B cell (primary cell): Measurements from ENCODE around the gene FCN1. TPM values are rescaled to one million over a fixed set of nuclear protein-coding genes. Genes with fewer than 3 reads are reported as not detected.

Experiments
- ATAC-seq: fragments of 200-7000 bp; cut with Tn5 transposase; one replicate; pipeline ENCODE4 v1.10.0; 2021; ENCODE audit warnings: low read depth, mild to moderate bottlenecking, moderate number of reproducible peaks, moderate library complexity
- CTCF ChIA-PET: fragments of 350-600 bp; sonication (Branson Sonifier 250); formaldehyde crosslinking; loops from one replicate; lab custom pipeline; 2021; ENCODE audit warnings: antibody characterized with exemption, inconsistent platforms; lab: Charles Lee
- POLR2A ChIA-PET: fragments of 350-600 bp; sonication (Branson Sonifier 250); formaldehyde crosslinking; loops from one replicate; lab custom pipeline; 2021; ENCODE audit warnings: antibody characterized with exemption; lab: Charles Lee
- DNase-seq: peaks from one replicate; pipeline ENCODE4 v3.0.0; 2013
- H2AFZ ChIP-seq: 2 replicates; pipeline ENCODE4 v1.6.1; 2012; ENCODE audit warnings: mild to moderate bottlenecking, low read depth, low read length; ENCODE audit not compliant: insufficient read depth, poor library complexity, severe bottlenecking
- H3K27ac ChIP-seq, 2 donors: 1 replicate in 1 of 2; 2 replicates in 1 of 2; pipeline ENCODE4 v1.5.1; 2012 to 2013; ENCODE audit warnings: low read length in 2 of 2, mild to moderate bottlenecking in 2 of 2, moderate library complexity in 1 of 2
- H3K27me3 ChIP-seq, 4 experiments: fragments of 200-600 bp in 1 of 4; sonication (generic) in 1 of 4; replicated peaks in 1 of 4; 1 replicate in 2 of 4; 2 replicates in 2 of 4; pipeline versions ENCODE4 v1.6.1 to v1.7.0; 2013 to 2016; ENCODE audit warnings: low read length in 3 of 4, mild to moderate bottlenecking in 2 of 4, mixed read lengths in 1 of 4, moderate library complexity in 1 of 4; ENCODE audit not compliant: insufficient read depth in 4 of 4, control insufficient read depth in 3 of 4; ENCODE audit errors: control extremely low read depth in 1 of 4
- H3K36me3 ChIP-seq, 2 experiments: replicated peaks in 1 of 2; 1 replicate in 1 of 2; 2 replicates in 1 of 2; pipeline versions ENCODE4 v1.6.1 to v1.7.1; 2013; ENCODE audit warnings: low read length in 1 of 2; ENCODE audit not compliant: insufficient read depth in 2 of 2, control insufficient read depth in 1 of 2; ENCODE audit errors: control extremely low read depth in 1 of 2, extremely low read depth in 1 of 2
- H3K4me1 ChIP-seq, 2 donors: fragments of 200-600 bp in 1 of 2; sonication (generic) in 1 of 2; 1 replicate in 1 of 2; 2 replicates in 1 of 2; pipeline versions ENCODE4 v1.5.1 to v1.6.1; 2013 to 2017; ENCODE audit warnings: low read length in 2 of 2; ENCODE audit not compliant: control insufficient read depth in 2 of 2, insufficient read depth in 2 of 2
- H3K4me2 ChIP-seq: replicated peaks from 2 replicates; pipeline ENCODE3; 2012; ENCODE audit warnings: mild to moderate bottlenecking, low read depth, low read length; ENCODE audit not compliant: poor library complexity, severe bottlenecking
- H3K4me3 ChIP-seq, 5 experiments: fragments of 200-600 bp in 1 of 5; sonication (generic) in 1 of 5; 1 replicate in 3 of 5; 2 replicates in 2 of 5; pipeline versions ENCODE4 v1.5.1 to v1.7.0; 2011 to 2016; ENCODE audit warnings: low read length in 4 of 5, mild to moderate bottlenecking in 4 of 5, low read depth in 2 of 5, control low read depth in 1 of 5, moderate library complexity in 1 of 5; ENCODE audit not compliant: insufficient read depth in 1 of 5; ENCODE audit errors: control extremely low read depth in 1 of 5, extremely low read depth in 1 of 5
- H3K79me2 ChIP-seq: fragments of 200-600 bp; sonication (generic); one replicate; pipeline ENCODE4 v1.6.0; 2016; ENCODE audit warnings: low read length; ENCODE audit not compliant: control insufficient read depth, insufficient read depth
- H3K9ac ChIP-seq: fragments of 200-600 bp; sonication (generic); 2 replicates; pipeline ENCODE4 v1.6.1; 2017; ENCODE audit warnings: mild to moderate bottlenecking, low read length, moderate library complexity
- H3K9me3 ChIP-seq, 3 donors: one replicate each; pipeline versions ENCODE4 v1.6.1 to v1.7.1; 2013; ENCODE audit warnings: low read length in 2 of 3; ENCODE audit not compliant: control insufficient read depth in 2 of 3, insufficient read depth in 1 of 3; ENCODE audit errors: control extremely low read depth in 1 of 3
- H4K20me1 ChIP-seq: 2 replicates; pipeline ENCODE4 v1.6.0; 2012; ENCODE audit warnings: mild to moderate bottlenecking, low read length; ENCODE audit not compliant: insufficient read depth, control insufficient read depth, poor library complexity, severe bottlenecking
- H3K27ac Mint-ChIP-seq: one replicate; pipeline ENCODE4 v1.8.0; 2021; ENCODE audit warnings: mixed read lengths
- H3K27me3 Mint-ChIP-seq: one replicate; pipeline ENCODE4 v1.8.0; 2021; ENCODE audit warnings: mixed read lengths
- H3K4me1 Mint-ChIP-seq: one replicate; pipeline ENCODE4 v1.8.0; 2021; ENCODE audit warnings: mixed read lengths
- H3K4me3 Mint-ChIP-seq: one replicate; pipeline ENCODE4 v1.8.0; 2021; ENCODE audit warnings: mixed read lengths
- H3K9me3 Mint-ChIP-seq: one replicate; pipeline ENCODE4 v1.8.0; 2022; ENCODE audit warnings: mixed read lengths; ENCODE audit not compliant: insufficient read depth
- EZH2 ChIP-seq: IDR thresholded peaks from 2 replicates; pipeline ENCODE4 v1.6.1; 2012; ENCODE audit warnings: borderline replicate concordance, low read depth, mild to moderate bottlenecking, moderate library complexity, low read length; ENCODE audit not compliant: insufficient read depth, poor library complexity, severe bottlenecking
- WGBS: methylation state at CpG from one replicate; pipeline ENCODE4 v1.1.5; 2013; ENCODE audit warnings: missing lambda C conversion rate; ENCODE audit not compliant: insufficient coverage; 5-methylcytosine and 5-hydroxymethylcytosine counted together
- intact Hi-C: fragments of 100-400 bp; cut with micrococcal nuclease; formaldehyde crosslinking; loops from one replicate; pipeline ENCODE4 v1.10.0; 2022
- polyA plus RNA-seq: library from polyadenylated mRNA; depleted of rRNA; stranded (reverse); fragments of >200 nt; gene quantifications from 2 replicates; pipeline ENCODE4 v1.2.3, GENCODE V29; 2012
- total RNA-seq, 2 donors: library from RNA; stranded (reverse); fragments of 120-200 nt in 1 of 2; gene quantifications; 1 replicate in 1 of 2; 2 replicates in 1 of 2; pipeline versions ENCODE4 v1.2.3 to v1.2.4, GENCODE V29; 2013 to 2022
- TF ChIP-seq, protein P1 (sequence below): fragments of 200-600 bp; IDR thresholded peaks from one replicate; pipeline ENCODE4 v1.8.0; 2022; ENCODE audit warnings: antibody characterized with exemption, mild to moderate bottlenecking

The FCN1 gene
- total and polyA plus RNA-seq, 2 donors (not counting 1 experiment from before 2014, with no cell fraction given), result 2.2 to 20.6 TPM

DNA sequence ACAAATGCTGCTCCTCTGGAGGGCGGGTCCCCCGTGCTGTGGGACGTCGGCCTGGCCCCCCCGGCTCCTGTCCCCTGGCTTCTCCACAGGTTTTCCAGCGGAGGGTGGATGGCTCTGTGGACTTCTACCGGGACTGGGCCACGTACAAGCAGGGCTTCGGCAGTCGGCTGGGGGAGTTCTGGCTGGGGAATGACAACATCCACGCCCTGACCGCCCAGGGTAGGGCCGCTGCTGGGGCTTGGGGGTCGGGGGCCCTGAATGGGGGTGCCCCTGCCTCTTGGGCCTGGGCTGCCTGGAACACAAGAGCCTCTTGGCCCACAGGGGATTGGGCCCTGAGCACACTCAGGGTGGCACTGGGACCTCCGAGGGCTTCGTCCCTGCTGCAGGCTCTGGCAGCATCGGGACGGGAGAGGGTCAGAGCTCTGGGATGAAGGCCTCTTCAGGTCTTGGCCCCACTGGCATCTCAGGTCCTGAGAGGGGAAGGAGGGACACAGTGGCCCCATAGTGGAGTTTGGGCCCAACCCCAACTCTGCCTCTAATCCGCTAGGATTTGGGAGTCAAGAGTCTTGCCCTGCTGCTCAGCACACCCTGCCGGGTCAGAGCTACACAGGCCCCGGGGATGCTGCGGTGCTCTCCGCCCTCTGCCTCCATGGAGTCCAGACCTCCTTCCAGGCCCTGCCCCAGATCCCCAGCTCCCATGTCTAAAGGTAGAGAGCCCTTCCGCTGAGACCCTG is 31.9 kb downstream of the FCN1 start:
- Mint-ChIP-seq H3K27ac (no peak overlapping the region), H3K4me3 (no peak overlapping the region), H3K27me3 (peaks cover 13% of the 10 kb centered on the region), H3K4me1 (peaks cover 2% of the 10 kb centered on the region), H3K9me3 (no peaks in the 10 kb centered on the region)
- Histone ChIP-seq H3K4me2 (no peak overlapping the region), H3K4me3 (no peak overlapping the region), H3K36me3 (no peaks in the 10 kb centered on the region), H3K4me1 (peaks cover 0 to 4% of the 10 kb centered on the region in 2 donors), H4K20me1 (no peaks in the 10 kb centered on the region), H3K27me3 (peaks cover 0 to 22% (median 5%) of the 10 kb centered on the region in 4 experiments), H3K9ac (no peak overlapping the region), H2AFZ (no peak overlapping the region), H3K9me3 (no peaks in the 10 kb centered on the region), H3K27ac (no peak overlapping the region), H3K79me2 (no peaks in the 10 kb centered on the region)
- intact Hi-C loops, result no loop called here
- ATAC-seq, result no peak
- ChIA-PET POLR2A (no interaction called here), CTCF (interaction anchor here (0.7 kb wide), 1 partner anchor 436 kb away, joined by 4 read pairs; no protein-coding TSS in a partner anchor)
- DNase-seq, result no peak
- TF ChIP-seq EZH2, result no peak
- TF ChIP-seq, protein P1, sequence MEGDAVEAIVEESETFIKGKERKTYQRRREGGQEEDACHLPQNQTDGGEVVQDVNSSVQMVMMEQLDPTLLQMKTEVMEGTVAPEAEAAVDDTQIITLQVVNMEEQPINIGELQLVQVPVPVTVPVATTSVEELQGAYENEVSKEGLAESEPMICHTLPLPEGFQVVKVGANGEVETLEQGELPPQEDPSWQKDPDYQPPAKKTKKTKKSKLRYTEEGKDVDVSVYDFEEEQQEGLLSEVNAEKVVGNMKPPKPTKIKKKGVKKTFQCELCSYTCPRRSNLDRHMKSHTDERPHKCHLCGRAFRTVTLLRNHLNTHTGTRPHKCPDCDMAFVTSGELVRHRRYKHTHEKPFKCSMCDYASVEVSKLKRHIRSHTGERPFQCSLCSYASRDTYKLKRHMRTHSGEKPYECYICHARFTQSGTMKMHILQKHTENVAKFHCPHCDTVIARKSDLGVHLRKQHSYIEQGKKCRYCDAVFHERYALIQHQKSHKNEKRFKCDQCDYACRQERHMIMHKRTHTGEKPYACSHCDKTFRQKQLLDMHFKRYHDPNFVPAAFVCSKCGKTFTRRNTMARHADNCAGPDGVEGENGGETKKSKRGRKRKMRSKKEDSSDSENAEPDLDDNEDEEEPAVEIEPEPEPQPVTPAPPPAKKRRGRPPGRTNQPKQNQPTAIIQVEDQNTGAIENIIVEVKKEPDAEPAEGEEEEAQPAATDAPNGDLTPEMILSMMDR, result no peak
- WGBS, result 96% methylated on average over 24 of the region's 24 CpGs

DNA sequence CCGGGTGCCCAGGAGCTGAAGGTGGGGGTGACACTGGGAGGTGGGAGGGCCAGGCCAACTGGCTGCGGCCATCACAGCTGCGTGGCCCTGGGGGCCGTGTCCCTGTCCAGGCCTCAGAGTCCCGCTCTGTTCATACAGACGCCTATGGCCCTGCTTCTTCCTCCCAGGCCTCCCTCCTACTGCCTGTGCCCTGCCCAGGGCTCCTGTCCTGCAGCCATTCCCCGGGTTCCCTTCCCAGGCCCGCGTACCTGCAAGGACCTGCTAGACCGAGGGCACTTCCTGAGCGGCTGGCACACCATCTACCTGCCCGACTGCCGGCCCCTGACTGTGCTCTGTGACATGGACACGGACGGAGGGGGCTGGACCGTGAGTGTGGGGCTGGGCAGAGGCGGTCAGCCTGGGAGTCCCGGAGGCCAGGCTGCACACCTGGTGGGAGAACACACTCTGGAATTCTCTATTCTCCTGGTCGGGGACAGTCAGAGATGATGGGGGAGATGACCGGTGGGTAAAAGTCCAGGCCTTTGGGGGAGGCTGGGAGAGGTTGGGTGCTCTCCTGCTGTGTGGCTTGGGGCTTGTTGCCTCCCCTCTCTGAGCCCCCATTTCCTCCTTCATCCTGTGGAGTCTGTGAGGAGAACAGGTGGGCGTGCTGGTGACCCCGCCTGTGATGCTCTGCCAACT is 32.6 kb downstream of the FCN1 start:
- peaks cover 0 to 4% of the 10 kb centered on the region in 2 donors for H3K4me1 ChIP-seq
- H3K9me3 ChIP-seq, result no peaks in the 10 kb centered on the region
- no peak overlapping the region for H3K4me2 ChIP-seq
- H3K4me3 Mint-ChIP-seq, result no peak overlapping the region
- intact Hi-C loops, result no loop called here
- H3K9me3 Mint-ChIP-seq, result no peaks in the 10 kb centered on the region
- H3K79me2 ChIP-seq, result no peaks in the 10 kb centered on the region
- H3K27me3 Mint-ChIP-seq, result peaks cover 14% of the 10 kb centered on the region
- H3K9ac ChIP-seq, result no peak overlapping the region
- no peak overlapping the region for H3K27ac Mint-ChIP-seq
- POLR2A ChIA-PET, result no interaction called here
- H4K20me1 ChIP-seq, result no peaks in the 10 kb centered on the region
- peaks cover 2% of the 10 kb centered on the region for H3K4me1 Mint-ChIP-seq
- TF ChIP-seq, protein P1, result no peak
- TF ChIP-seq EZH2, result no peak
- CTCF ChIA-PET, result no interaction called here
- ATAC-seq (no peak), DNase-seq (no peak)
- WGBS, result 93% methylated on average over 18 of the region's 22 CpGs
- H3K27me3 ChIP-seq, result peaks cover 0 to 27% (median 5%) of the 10 kb centered on the region in 4 experiments
- H3K4me3 ChIP-seq, result no peak overlapping the region
- H2AFZ ChIP-seq, result no peak overlapping the region
- H3K27ac ChIP-seq, result no peak overlapping the region
- H3K36me3 ChIP-seq, result no peaks in the 10 kb centered on the region
